IPS DF 19.7 (cell line): ENCODE results near the gene SAV1.
"Not testable (repeated sequence)": the region's sequence is repeated elsewhere in the genome, so short reads cannot be mapped to it uniquely, and the experiment has no call there.

Source experiments
- DNase-seq: peaks from one replicate; pipeline ENCODE4 v3.0.0-alpha.2; 2013; ENCODE audit warnings: low read depth, low spot score

The SAV1 gene

GRCh38 chr14:50667996-50668825 is at the start of gene SAV1:
Gene SAV1, minus strand, starts transcription at chr14:50668306. Its CDS starts 339 bp downstream, at chr14:50667967.
- no peak for DNase-seq

GRCh38 chr14:50717811-50718210 is 49.7 kb upstream of the SAV1 start:
- no peak for DNase-seq

GRCh38 chr14:50714450-50715073 is 46.5 kb upstream of the SAV1 start:
- no peak for DNase-seq

GRCh38 chr14:50711043-50711442 is 42.9 kb upstream of the SAV1 start:
- DNase-seq, result no peak

GRCh38 chr14:50705026-50705593 is 37.0 kb upstream of the SAV1 start:
- no peak for DNase-seq

- no peak for DNase-seq
Observed at GRCh38 chr14:50704454-50705010, 36.4 kb upstream of the SAV1 start.

GRCh38 chr14:50697659-50698290 is 29.7 kb upstream of the SAV1 start:
- no peak for DNase-seq

GRCh38 chr14:50694260-50694659 is 26.2 kb upstream of the SAV1 start:
- DNase-seq, result not testable (repeated sequence)

GRCh38 chr14:50688875-50689274 is 20.8 kb upstream of the SAV1 start:
- DNase-seq, result no peak

- no peak for DNase-seq
Observed at GRCh38 chr14:50679674-50680073, 11.6 kb upstream of the SAV1 start.

- no peak for DNase-seq
Observed at GRCh38 chr14:50678163-50678562, 10.1 kb upstream of the SAV1 start.

GRCh38 chr14:50677527-50678063 is 9.5 kb upstream of the SAV1 start:
- DNase-seq, result no peak

GRCh38 chr14:50676814-50677516 is 8.9 kb upstream of the SAV1 start:
- DNase-seq, result no peak

- DNase-seq, result no peak
Observed at GRCh38 chr14:50675597-50675996, 7.5 kb upstream of the SAV1 start.

- DNase-seq, result no peak
Observed at GRCh38 chr14:50670866-50671256, 2.8 kb upstream of the SAV1 start.

GRCh38 chr14:50670196-50670865 is 2.2 kb upstream of the SAV1 start:
- DNase-seq, result peak; percentile 56

- no peak for DNase-seq
Observed at GRCh38 chr14:50669441-50669986, 1.4 kb upstream of the SAV1 start.

GRCh38 chr14:50668826-50669143 is 679 bp upstream of the SAV1 start:
- DNase-seq, result no peak

- DNase-seq, result no peak
Observed at GRCh38 chr14:50667684-50667995, 466 bp downstream of the SAV1 start.
